DOHH2 (cell line): Measurements from ENCODE around the gene MDN1.
"Not testable (repeated sequence)": the region's sequence is repeated elsewhere in the genome, so short reads cannot be mapped to it uniquely, and the experiment has no call there.

Experiments used
- H3F3A ChIP-seq: fragments of 200-600 bp; sonication (generic), shearing (Covaris generic); 2 replicates; pipeline ENCODE4 v1.6.0; 2016; ENCODE audit warnings: antibody characterized with exemption, mild to moderate bottlenecking; ENCODE audit not compliant: control insufficient read depth, insufficient read depth
- H3K27ac ChIP-seq: fragments of 200-600 bp; sonication (generic); 2 replicates; pipeline ENCODE4 v1.5.1; 2014; ENCODE audit warnings: low read depth, mild to moderate bottlenecking, low read length, moderate library complexity
- H3K27me3 ChIP-seq: fragments of 200-600 bp; sonication (generic); 2 replicates; pipeline ENCODE4 v1.6.1; 2014; ENCODE audit warnings: mild to moderate bottlenecking, low read length, mixed read lengths; ENCODE audit not compliant: control insufficient read depth
- H3K36me3 ChIP-seq: fragments of 200-600 bp; sonication (generic); 2 replicates; pipeline ENCODE4 v1.6.1; 2014; ENCODE audit warnings: mild to moderate bottlenecking, low read length, moderate library complexity, mixed read lengths; ENCODE audit not compliant: control insufficient read depth
- H3K4me1 ChIP-seq: fragments of 200-600 bp; sonication (generic); 2 replicates; pipeline ENCODE4 v1.6.1; 2014; ENCODE audit warnings: mild to moderate bottlenecking, low read length, mixed read lengths; ENCODE audit not compliant: control insufficient read depth
- H3K4me2 ChIP-seq: fragments of 200-600 bp; sonication (generic); 2 replicates; pipeline ENCODE4 v1.6.0; 2014; ENCODE audit warnings: mild to moderate bottlenecking, low read length, moderate library complexity
- H3K4me3 ChIP-seq: fragments of 200-600 bp; sonication (generic); 2 replicates; pipeline ENCODE4 v1.5.1; 2014; ENCODE audit warnings: mild to moderate bottlenecking, low read length, mixed read lengths
- H3K79me2 ChIP-seq: fragments of 200-600 bp; sonication (generic); 2 replicates; pipeline ENCODE4 v1.6.1; 2014; ENCODE audit warnings: mild to moderate bottlenecking, low read length, mixed read lengths; ENCODE audit not compliant: control insufficient read depth
- H3K9me2 ChIP-seq: fragments of 200-600 bp; sonication (generic); replicated peaks from 2 replicates; pipeline ENCODE4 v1.6.1; 2014; ENCODE audit warnings: mild to moderate bottlenecking, low read length, mixed read lengths; ENCODE audit not compliant: control insufficient read depth
- H3K9me3 ChIP-seq: fragments of 200-600 bp; sonication (generic); 2 replicates; pipeline ENCODE4 v1.6.1; 2014; ENCODE audit warnings: antibody characterized with exemption, low read length, mixed read lengths; ENCODE audit not compliant: control insufficient read depth, insufficient read depth
- H4K20me1 ChIP-seq: fragments of 200-600 bp; sonication (generic); 2 replicates; pipeline ENCODE4 v1.6.0; 2014; ENCODE audit warnings: low read depth, mild to moderate bottlenecking, antibody characterized with exemption, low read length, moderate library complexity; ENCODE audit not compliant: control insufficient read depth, insufficient read depth
- CTCF ChIP-seq: fragments of 200-600 bp; sonication (generic); IDR thresholded peaks from one replicate; pipeline ENCODE4 v1.5.1; 2014; ENCODE audit warnings: antibody characterized with exemption, mild to moderate bottlenecking, low read depth, low read length; ENCODE audit not compliant: poor library complexity, severe bottlenecking
- EZH2phosphoT487 ChIP-seq: fragments of 200-600 bp; sonication (generic); IDR thresholded peaks from 2 replicates; pipeline ENCODE4 v1.6.1; 2017; ENCODE audit warnings: borderline replicate concordance, mild to moderate bottlenecking, antibody characterized with exemption, low read length, moderate library complexity, mixed read lengths

The MDN1 gene

GRCh38 chr6:89638320-89639195 lies 181.0 kb downstream of the MDN1 start, which contains the start of gene LYRM2:
Gene LYRM2 (minus strand): TSS chr6:89638747. CDS start chr6:89638716, 31 bp downstream.
- Histone ChIP-seq H3K9me2 (no peaks in the 10 kb centered on the region), H3K9me3 (no peaks in the 10 kb centered on the region), H3K4me1 (peaks cover 14% of the 10 kb centered on the region), H3F3A (peaks cover 4% of the 10 kb centered on the region), H3K36me3 (peaks cover 45% of the 10 kb centered on the region), H3K27me3 (no peaks in the 10 kb centered on the region), H3K4me2 (peak within 1 kb of the TSS; percentile 83), H3K27ac (peak within 1 kb of the TSS; percentile 83), H3K4me3 (peak within 1 kb of the TSS; percentile 93), H4K20me1 (no peaks in the 10 kb centered on the region), H3K79me2 (peaks cover 27% of the 10 kb centered on the region)
- TF ChIP-seq EZH2phosphoT487 (no peak), CTCF (no peak)

DNA sequence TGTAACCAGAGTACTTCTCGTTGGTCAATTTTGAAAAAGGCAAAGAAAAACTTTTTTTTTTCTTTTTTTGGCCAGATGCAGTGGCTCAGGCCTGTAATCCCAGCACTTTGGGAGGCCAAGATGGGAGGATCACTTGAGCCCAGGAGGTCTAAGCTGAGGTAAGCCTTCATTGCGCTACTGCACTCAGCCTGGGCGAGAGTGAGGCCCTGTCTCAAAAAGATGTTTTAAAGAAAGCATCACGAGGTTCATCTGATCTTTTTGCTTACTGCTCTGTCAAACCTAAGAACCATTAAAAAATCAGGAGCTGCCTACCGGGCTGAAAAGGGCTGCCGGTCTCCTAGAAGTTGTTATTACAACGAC lies 181.7 kb downstream of the MDN1 start:
- H3K27me3 ChIP-seq, result no peaks in the 10 kb centered on the region
- H3K36me3 ChIP-seq, result peaks cover 40% of the 10 kb centered on the region
- H3K9me3 ChIP-seq, result no peaks in the 10 kb centered on the region
- peak overlapping the region; percentile 83 for H3K4me2 ChIP-seq
- H3K79me2 ChIP-seq, result peaks cover 27% of the 10 kb centered on the region
- H3K27ac ChIP-seq, result peak overlapping the region; percentile 83
- H3K4me3 ChIP-seq, result peak overlapping the region; percentile 93
- no peaks in the 10 kb centered on the region for H3K9me2 ChIP-seq
- no peaks in the 10 kb centered on the region for H4K20me1 ChIP-seq
- peaks cover 4% of the 10 kb centered on the region for H3F3A ChIP-seq
- peaks cover 14% of the 10 kb centered on the region for H3K4me1 ChIP-seq
- no peak for TF ChIP-seq EZH2phosphoT487
- no peak for TF ChIP-seq CTCF

DNA sequence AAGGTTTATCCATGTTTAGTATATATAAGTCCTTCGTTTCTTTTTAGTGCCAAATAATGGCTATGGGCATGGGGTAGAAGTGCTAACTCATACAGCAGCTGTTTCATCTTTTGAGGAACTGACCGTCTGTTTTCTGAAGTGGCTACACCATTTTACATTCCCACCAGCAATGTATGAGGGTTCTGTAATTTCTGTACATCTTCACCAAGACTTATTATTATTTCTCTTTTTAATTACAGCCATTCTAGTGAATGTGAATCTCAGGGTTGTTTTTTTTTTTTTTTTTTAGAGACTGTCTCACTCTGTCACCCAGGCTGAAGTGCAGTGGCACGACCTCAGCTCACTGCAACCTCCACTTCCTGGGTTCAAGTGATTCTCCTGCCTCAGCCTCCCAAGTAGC lies 183.2 kb downstream of the MDN1 start:
- not testable (repeated sequence) for H3K4me3 ChIP-seq, H3K9me3 ChIP-seq, H3K4me2 ChIP-seq, H3K9me2 ChIP-seq, H3K27me3 ChIP-seq, H4K20me1 ChIP-seq, H3K27ac ChIP-seq, H3F3A ChIP-seq
- H3K4me1 ChIP-seq, result peaks cover 14% of the 10 kb centered on the region
- peaks cover 27% of the 10 kb centered on the region for H3K79me2 ChIP-seq
- peaks cover 34% of the 10 kb centered on the region for H3K36me3 ChIP-seq

- Histone ChIP-seq H3K4me1 (no peaks in the 10 kb centered on the region), H3K27me3 (no peaks in the 10 kb centered on the region), H3K9me3 (no peaks in the 10 kb centered on the region), H3K4me2 (no peak overlapping the region), H3K27ac (no peak overlapping the region), H3F3A (peaks cover 4% of the 10 kb centered on the region; the same call in 1 of the 2 replicates), H4K20me1 (no peaks in the 10 kb centered on the region), H3K4me3 (no peak overlapping the region), H3K36me3 (peaks cover 12% of the 10 kb centered on the region), H3K79me2 (no peaks in the 10 kb centered on the region), H3K9me2 (no peaks in the 10 kb centered on the region)
- TF ChIP-seq CTCF, result no peak
- no peak for TF ChIP-seq EZH2phosphoT487
These were observed 189.1 kb downstream of the MDN1 start for GRCh38 chr6:89630488-89630887.
